ELF-1 (cell line): ENCODE results near the gene BCAS4.
"Not testable (repeated sequence)": the region's sequence is repeated elsewhere in the genome, so short reads cannot be mapped to it uniquely, and the experiment has no call there.

Source experiments
- DNase-seq: peaks from one replicate; pipeline ENCODE4 v3.0.0-alpha.2; 2016; ENCODE audit warnings: low read depth, low spot score

BCAS4 gene

GRCh38 chr20:50874758-50875665, 80.2 kb downstream of the BCAS4 start:
- DNase-seq: no peak

- no peak for DNase-seq
Observed at GRCh38 chr20:50876063-50876685, 81.3 kb downstream of the BCAS4 start.

- DNase-seq: no peak
Observed at GRCh38 chr20:50876816-50877215, 82.0 kb downstream of the BCAS4 start.

- peak; percentile 33 for DNase-seq
Observed at GRCh38 chr20:50877232-50877743, 82.4 kb downstream of the BCAS4 start.

GRCh38 chr20:50879649-50880550, 85.0 kb downstream of the BCAS4 start:
- DNase-seq: no peak

GRCh38 chr20:50881759-50882424, 87.0 kb downstream of the BCAS4 start:
- DNase-seq: not testable (repeated sequence)

- no peak for DNase-seq
Observed at GRCh38 chr20:50883856-50884255, 89.0 kb downstream of the BCAS4 start.

- DNase-seq: no peak
Observed at GRCh38 chr20:50885068-50885467, 90.2 kb downstream of the BCAS4 start.

- DNase-seq: no peak
Observed at GRCh38 chr20:50885781-50886180, 90.9 kb downstream of the BCAS4 start.

GRCh38 chr20:50886184-50886790, 91.4 kb downstream of the BCAS4 start:
- DNase-seq: no peak

- no peak for DNase-seq
Observed at GRCh38 chr20:50887576-50887975, 92.7 kb downstream of the BCAS4 start.

GRCh38 chr20:50891138-50891537, 96.3 kb downstream of the BCAS4 start:
- no peak for DNase-seq

GRCh38 chr20:50892394-50892793, 97.5 kb downstream of the BCAS4 start:
- DNase-seq: no peak

- DNase-seq: no peak
Observed at GRCh38 chr20:50893620-50894019, 98.8 kb downstream of the BCAS4 start.

- DNase-seq: no peak
Observed at GRCh38 chr20:50895111-50895830, 100.4 kb downstream of the BCAS4 start.

GRCh38 chr20:50898475-50898874, 103.6 kb downstream of the BCAS4 start:
- DNase-seq: no peak

- DNase-seq: no peak
Observed at GRCh38 chr20:50900261-50900660, 105.4 kb downstream of the BCAS4 start.

GRCh38 chr20:50901301-50901700, 106.4 kb downstream of the BCAS4 start:
- DNase-seq: no peak

- no peak for DNase-seq
Observed at GRCh38 chr20:50903353-50904051, 108.6 kb downstream of the BCAS4 start.
